Stimulated activated naive CD4-positive, alpha-beta T cell treated with Interleukin-2 at 50 U/mL for 16 hours (primary cell): Measurements from ENCODE around the gene PRKCE.

ENCODE experiments used
- DNase-seq: peaks from one replicate; lab custom pipeline; 2025; lab: John Stamatoyannopoulos, UW

Gene PRKCE

GRCh38 chr2:45809205-45809604 lies 157.7 kb downstream of the PRKCE start:
- no peak for DNase-seq

GRCh38 chr2:45812011-45812500 lies 160.6 kb downstream of the PRKCE start:
- no peak for DNase-seq

GRCh38 chr2:45813003-45813941 lies 161.8 kb downstream of the PRKCE start:
- DNase-seq = no peak

- DNase-seq = no peak
These were observed 163.0 kb downstream of the PRKCE start for GRCh38 chr2:45814488-45814887.

GRCh38 chr2:45814951-45815621 lies 163.6 kb downstream of the PRKCE start:
- no peak for DNase-seq

GRCh38 chr2:45816272-45816671 lies 164.8 kb downstream of the PRKCE start:
- no peak for DNase-seq

- DNase-seq = no peak
These were observed 167.1 kb downstream of the PRKCE start for GRCh38 chr2:45818591-45818990.

- DNase-seq = no peak
These were observed 168.6 kb downstream of the PRKCE start for GRCh38 chr2:45820048-45820447.

GRCh38 chr2:45821558-45822271 lies 170.2 kb downstream of the PRKCE start:
- DNase-seq = no peak

- DNase-seq = no peak
These were observed 170.8 kb downstream of the PRKCE start for GRCh38 chr2:45822272-45822630.

GRCh38 chr2:45823723-45824206 lies 172.3 kb downstream of the PRKCE start:
- no peak for DNase-seq

GRCh38 chr2:45825001-45825651 lies 173.7 kb downstream of the PRKCE start:
- DNase-seq = no peak

- no peak for DNase-seq
These were observed 175.0 kb downstream of the PRKCE start for GRCh38 chr2:45826460-45826859.

GRCh38 chr2:45826884-45827635 lies 175.6 kb downstream of the PRKCE start:
- DNase-seq = no peak

- no peak for DNase-seq
These were observed 178.8 kb downstream of the PRKCE start for GRCh38 chr2:45830322-45830721.

GRCh38 chr2:45833301-45833967 lies 182.0 kb downstream of the PRKCE start:
- DNase-seq = no peak

- DNase-seq = no peak
These were observed 182.5 kb downstream of the PRKCE start for GRCh38 chr2:45833968-45834344.

GRCh38 chr2:45834372-45834771 lies 182.9 kb downstream of the PRKCE start:
- no peak for DNase-seq

- no peak for DNase-seq
These were observed 183.4 kb downstream of the PRKCE start for GRCh38 chr2:45834858-45835257.

GRCh38 chr2:45836316-45836715 lies 184.8 kb downstream of the PRKCE start:
- no peak for DNase-seq

GRCh38 chr2:45836740-45837139 lies 185.3 kb downstream of the PRKCE start:
- no peak for DNase-seq
